Stimulated activated naive CD8-positive, alpha-beta T cell treated with anti-CD3 and anti-CD28 coated beads, Interleukin-15, Interleukin-2, amounts not matched to agents 100 U/mL and 50 U/mL, for 24 hours (primary cell): ENCODE results near the gene AREL1.
"Not testable (repeated sequence)": the region's sequence is repeated elsewhere in the genome, so short reads cannot be mapped to it uniquely, and the experiment has no call there.

ENCODE experiments used
- ATAC-seq: fragments of 150-1000 bp; cut with Tn5 transposase; one replicate; pipeline ENCODE4 v1.10.0; 2021
- DNase-seq: peaks from one replicate; pipeline ENCODE4 v3.0.0; 2021

AREL1 gene

GRCh38 chr14:74712499-74713394 is at the start of gene AREL1, which contains the start of gene FCF1:
AREL1 (minus strand) TSS chr14:74713080; CDS start chr14:74685615, 27,465 bp downstream.
FCF1 (plus strand) TSS chr14:74713144; CDS start chr14:74713198, 54 bp downstream.
- ATAC-seq (peak; percentile 99), DNase-seq (peak; percentile 84)

GRCh38 chr14:74758505-74758904 is 45.6 kb upstream of the AREL1 start:
- ATAC-seq, DNase-seq: not testable (repeated sequence)

GRCh38 chr14:74756326-74756725 is 43.4 kb upstream of the AREL1 start:
- DNase-seq (no peak), ATAC-seq (no peak)

- DNase-seq, result no peak
- ATAC-seq, result no peak
These were observed 42.0 kb upstream of the AREL1 start for GRCh38 chr14:74754899-74755298.

- DNase-seq (no peak), ATAC-seq (no peak)
These were observed 41.3 kb upstream of the AREL1 start for GRCh38 chr14:74754157-74754556.

DNA sequence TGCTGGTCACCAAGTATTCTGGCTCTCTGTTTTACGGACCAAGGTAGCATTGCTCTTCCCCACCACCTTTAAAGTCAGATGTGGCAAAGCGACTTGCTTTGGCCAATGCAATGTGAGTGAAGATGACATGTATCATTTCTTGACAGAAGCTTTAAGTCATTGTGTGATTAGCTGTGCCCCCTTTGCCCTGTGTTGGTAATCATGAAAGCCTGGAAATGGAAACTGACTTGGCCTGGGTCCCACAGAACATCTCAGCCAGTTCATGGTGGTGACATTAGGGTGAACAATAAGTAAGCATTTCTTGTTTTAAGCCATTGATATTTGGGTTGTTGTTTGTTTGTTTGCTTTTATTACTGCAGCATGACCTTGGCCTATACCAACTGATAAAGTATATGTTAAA is 34.4 kb upstream of the AREL1 start:
- no peak for DNase-seq
- no peak for ATAC-seq

DNA sequence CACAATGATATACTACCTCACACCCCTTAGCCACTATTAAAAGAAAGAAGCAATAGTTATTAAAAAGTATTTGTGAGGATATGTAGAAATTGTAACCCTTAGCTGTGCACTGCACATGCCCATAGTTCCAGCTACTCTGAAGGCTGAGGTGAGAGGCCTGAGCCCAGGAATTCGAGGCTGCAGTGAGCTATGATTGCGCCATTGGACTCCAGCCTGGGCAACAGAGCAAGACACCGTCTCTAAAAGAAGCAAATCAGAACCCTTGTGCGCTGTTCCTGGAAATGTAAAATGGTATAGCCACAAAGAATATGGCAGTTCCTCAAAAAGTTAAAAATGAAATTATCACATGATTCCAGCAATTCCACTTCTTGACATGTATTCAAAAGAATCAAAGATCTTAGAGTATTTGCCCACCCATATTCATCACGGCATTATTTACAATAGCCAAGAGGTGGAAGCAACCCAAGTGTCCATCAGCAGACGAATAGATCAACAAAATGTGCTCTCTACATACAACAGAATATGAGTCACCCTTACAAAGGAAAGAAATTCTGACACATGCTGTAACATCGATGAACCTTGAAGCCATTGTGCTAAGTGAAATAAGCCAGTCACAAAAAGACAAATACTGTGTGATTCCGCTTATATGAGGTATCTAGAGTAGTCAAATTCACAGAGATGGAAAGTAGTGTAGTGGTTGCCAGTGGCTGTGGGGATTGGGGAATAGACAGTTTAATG is 26.6 kb upstream of the AREL1 start:
- no peak for ATAC-seq
- DNase-seq, result no peak

- ATAC-seq (peak; percentile 75), DNase-seq (no peak)
These were observed 25.0 kb upstream of the AREL1 start for GRCh38 chr14:74737753-74738325.

- ATAC-seq (no peak), DNase-seq (no peak)
These were observed 22.2 kb upstream of the AREL1 start for GRCh38 chr14:74735125-74735524.

DNA sequence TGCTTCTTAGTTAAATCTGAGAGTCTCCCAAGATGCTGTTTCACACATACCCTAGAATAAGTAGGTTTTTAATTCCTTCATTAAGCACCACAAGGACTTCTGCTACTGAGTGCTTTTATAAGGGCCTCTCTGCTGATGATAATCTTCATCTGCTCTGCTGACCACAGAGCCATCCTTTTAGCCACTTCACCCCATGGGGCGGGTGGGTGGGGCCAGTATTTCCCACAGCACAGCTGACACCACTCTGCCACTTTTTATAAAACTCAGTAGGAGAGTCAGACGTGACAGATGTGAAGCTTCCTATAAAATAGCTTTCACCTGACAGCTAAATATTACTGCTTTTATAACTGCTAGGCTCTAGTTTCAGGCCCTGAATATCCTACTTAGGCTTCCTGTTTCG is 20.3 kb upstream of the AREL1 start:
- ATAC-seq, result no peak
- no peak for DNase-seq

- ATAC-seq (no peak), DNase-seq (no peak)
These were observed 19.5 kb upstream of the AREL1 start for GRCh38 chr14:74732387-74732786.

GRCh38 chr14:74723134-74723533 is 10.3 kb upstream of the AREL1 start:
- DNase-seq (no peak), ATAC-seq (no peak)

- ATAC-seq, result no peak
- DNase-seq, result no peak
These were observed 7.6 kb upstream of the AREL1 start for GRCh38 chr14:74720526-74720925.

GRCh38 chr14:74713395-74713735 is 485 bp upstream of the AREL1 start:
- no peak for ATAC-seq
- no peak for DNase-seq

DNA sequence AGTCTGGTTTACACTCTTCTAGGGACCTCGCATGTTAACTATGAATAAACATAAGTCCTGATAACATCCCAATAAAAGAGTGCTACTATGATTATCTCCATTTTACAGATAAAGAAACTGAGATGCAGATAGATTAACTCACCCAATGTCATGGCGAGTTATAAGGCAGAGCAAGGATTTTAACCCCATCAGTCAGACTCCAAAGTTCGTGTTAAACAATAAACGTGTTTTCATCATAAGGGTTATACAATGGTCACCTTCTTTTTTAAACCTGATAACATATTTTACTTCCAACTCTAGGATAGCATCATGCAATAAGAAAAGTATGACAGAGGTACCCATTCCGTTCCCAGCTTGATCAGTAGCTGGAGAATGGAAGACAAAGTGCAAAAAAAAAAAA is 1.2 kb downstream of the AREL1 start:
- ATAC-seq (no peak), DNase-seq (no peak)

- no peak for DNase-seq
These were observed 2.4 kb downstream of the AREL1 start for GRCh38 chr14:74710480-74710879.

GRCh38 chr14:74705613-74706500 is 7.0 kb downstream of the AREL1 start:
- DNase-seq, result no peak

More at GRCh38 chr14:74710480-74710879, 2.4 kb downstream of the AREL1 start:
- no peak for ATAC-seq

DNA sequence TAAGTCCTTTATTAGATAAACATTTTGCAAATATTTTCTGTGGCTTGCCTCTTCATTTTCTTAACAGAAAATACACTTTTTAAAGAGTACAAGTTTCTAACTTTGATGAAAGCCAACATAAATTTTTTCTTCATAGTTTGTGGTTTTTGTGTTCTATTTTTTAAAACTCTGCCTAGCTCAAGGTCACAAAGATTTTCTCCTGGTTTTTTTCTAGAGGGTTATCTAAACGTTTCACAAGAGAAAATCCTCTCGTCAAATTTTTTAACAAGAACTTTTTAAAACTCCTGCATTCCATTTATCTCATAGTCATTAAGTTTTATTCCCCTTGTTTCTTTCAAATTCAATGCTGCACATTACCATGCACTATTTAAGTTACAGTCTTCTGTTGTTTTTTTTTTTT is 8.2 kb downstream of the AREL1 start:
- DNase-seq (no peak), ATAC-seq (no peak)

More at GRCh38 chr14:74705613-74706500, 7.0 kb downstream of the AREL1 start:
- no peak for ATAC-seq

DNA sequence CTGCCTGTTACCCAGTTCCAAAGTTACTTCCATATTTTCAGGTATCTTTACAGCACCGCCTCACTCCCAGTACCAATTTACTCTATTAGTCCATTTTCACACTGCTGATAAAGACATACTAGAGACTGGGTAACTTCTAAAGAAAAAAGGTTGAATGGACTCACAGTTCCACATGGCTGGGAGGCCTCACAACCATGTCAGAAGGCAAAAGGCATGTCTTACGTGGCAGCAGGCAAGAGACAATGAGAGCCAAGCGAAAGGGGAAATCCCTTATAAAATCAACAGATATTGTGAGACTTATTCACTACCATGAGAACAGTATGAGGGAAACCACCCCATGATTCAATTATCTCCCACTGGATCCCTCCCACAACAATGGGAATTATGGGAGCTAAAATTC is 9.8 kb downstream of the AREL1 start:
- ATAC-seq (no peak), DNase-seq (no peak)

GRCh38 chr14:74702293-74702692 is 10.6 kb downstream of the AREL1 start:
- DNase-seq, result no peak
- no peak for ATAC-seq

GRCh38 chr14:74698465-74698864 is 14.4 kb downstream of the AREL1 start:
- ATAC-seq, result no peak

DNA sequence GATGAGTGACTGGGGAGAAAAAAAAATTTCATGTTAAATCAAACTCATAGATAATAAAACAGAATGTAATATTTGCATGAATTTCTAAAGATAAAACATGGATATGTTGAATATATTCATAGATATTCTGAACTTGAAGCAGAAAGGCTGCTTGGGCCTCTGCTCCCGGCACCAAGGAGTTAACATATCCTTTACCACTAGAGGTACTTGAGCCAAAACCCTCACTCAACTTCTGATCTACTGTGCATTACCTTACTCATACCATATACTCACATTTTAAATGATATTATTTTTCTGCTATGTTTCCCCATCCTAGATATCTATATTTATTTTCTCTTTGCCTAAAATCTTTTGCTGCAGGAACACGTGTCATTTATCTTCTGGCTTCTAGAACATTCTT is 14.9 kb downstream of the AREL1 start:
- ATAC-seq (no peak), DNase-seq (no peak)

More at GRCh38 chr14:74698465-74698864, 14.4 kb downstream of the AREL1 start:
- no peak for DNase-seq
